Activated B cell treated with CpG ODN at 0.5 μM for 24 hours (primary cell): ENCODE measurements around the gene MTG2. TPM values are rescaled to one million over a fixed set of nuclear protein-coding genes. Genes with fewer than 3 reads are reported as not detected.

Experiments
- ATAC-seq: fragments of 200-7000 bp; cut with Tn5 transposase; one replicate; pipeline ENCODE4 v1.10.0; 2021; ENCODE audit warnings: low read depth, mild to moderate bottlenecking, moderate library complexity
- CTCF ChIA-PET: fragments of 350-600 bp; sonication (Branson Sonifier 250); formaldehyde crosslinking; loops from one replicate; lab custom pipeline; 2021; ENCODE audit warnings: antibody characterized with exemption; lab: Charles Lee
- POLR2A ChIA-PET: fragments of 350-600 bp; sonication (Branson Sonifier 250); formaldehyde crosslinking; loops from one replicate; lab custom pipeline; 2021; ENCODE audit warnings: antibody characterized with exemption; lab: Charles Lee
- DNase-seq: peaks from one replicate; pipeline ENCODE4 v3.0.0; 2022
- H3K27ac Mint-ChIP-seq: one replicate; pipeline ENCODE4 v1.8.0; 2020; ENCODE audit warnings: mixed read lengths
- H3K27me3 Mint-ChIP-seq: one replicate; pipeline ENCODE4 v1.8.0; 2021; ENCODE audit warnings: mixed read lengths
- H3K36me3 Mint-ChIP-seq: one replicate; pipeline ENCODE4 v1.8.0; 2021; ENCODE audit warnings: low read depth, mixed read lengths
- H3K4me1 Mint-ChIP-seq: one replicate; pipeline ENCODE4 v1.8.0; 2021; ENCODE audit warnings: mixed read lengths
- H3K4me3 Mint-ChIP-seq: one replicate; pipeline ENCODE4 v1.8.0; 2020; ENCODE audit warnings: mild to moderate bottlenecking, mixed read lengths
- H3K9me3 Mint-ChIP-seq: one replicate; pipeline ENCODE4 v1.8.0; 2020; ENCODE audit warnings: mixed read lengths
- intact Hi-C: fragments of 100-400 bp; cut with micrococcal nuclease; formaldehyde crosslinking; loops from one replicate; pipeline ENCODE4 v1.15.1; 2024
- total RNA-seq: library from RNA; stranded (reverse); gene quantifications from 2 replicates; pipeline ENCODE4 v1.2.3, GENCODE V29; 2022
- TF ChIP-seq, protein P1 (sequence below): fragments of 200-600 bp; IDR thresholded peaks from one replicate; pipeline ENCODE4 v1.8.0; 2022; ENCODE audit warnings: antibody characterized with exemption, mild to moderate bottlenecking

Gene MTG2
- total RNA-seq, 1 donor from 2014 or later: 46.8 TPM

DNA sequence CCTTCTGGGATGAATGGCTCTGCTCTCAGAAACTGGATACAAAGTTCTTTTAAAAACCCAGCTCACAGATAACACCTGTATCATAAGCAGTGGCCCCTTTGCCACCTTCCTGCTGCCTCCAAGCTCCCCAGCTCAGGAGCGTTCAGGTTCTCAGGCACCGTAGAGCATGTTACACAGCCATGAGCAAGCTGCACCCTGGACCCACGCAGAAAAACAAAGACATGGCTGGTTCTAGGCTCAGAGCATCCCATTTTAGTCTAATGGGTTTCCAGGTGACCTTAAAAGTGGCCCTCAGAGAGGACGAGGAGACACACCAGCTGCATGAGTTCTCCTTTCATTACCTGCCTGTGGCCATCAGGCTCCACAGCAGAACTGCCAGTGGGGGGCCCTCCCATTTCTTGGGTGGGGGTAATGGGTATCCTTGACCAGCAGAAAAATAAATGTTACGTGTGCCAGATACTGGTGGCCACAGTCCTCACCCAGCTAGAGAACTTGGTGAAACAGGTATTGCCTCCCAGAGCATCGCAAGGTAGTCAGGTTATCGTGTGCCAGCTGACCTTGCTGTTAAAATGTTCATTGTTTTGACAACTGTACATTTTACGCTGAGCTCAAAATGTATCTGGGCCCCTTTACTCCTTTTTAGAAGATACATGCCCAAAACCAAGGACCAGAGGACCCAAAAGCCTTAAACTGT, 47.1 kb upstream of the MTG2 start:
- H3K4me3 Mint-ChIP-seq: no peak overlapping the region
- no peaks in the 10 kb centered on the region for H3K9me3 Mint-ChIP-seq
- no peak for DNase-seq
- POLR2A ChIA-PET: interaction anchor here (1.2 to 1.9 kb wide), 4 partner anchors 10 to 69 kb away, joined by 4 to 12 read pairs (median 5); partner anchors contain the start of gene LSM14B
- H3K27ac Mint-ChIP-seq: peak overlapping the region; percentile 24
- ATAC-seq: no peak
- peaks cover 95% of the 10 kb centered on the region for H3K36me3 Mint-ChIP-seq
- peaks cover 30% of the 10 kb centered on the region for H3K4me1 Mint-ChIP-seq
- TF ChIP-seq, protein P1, sequence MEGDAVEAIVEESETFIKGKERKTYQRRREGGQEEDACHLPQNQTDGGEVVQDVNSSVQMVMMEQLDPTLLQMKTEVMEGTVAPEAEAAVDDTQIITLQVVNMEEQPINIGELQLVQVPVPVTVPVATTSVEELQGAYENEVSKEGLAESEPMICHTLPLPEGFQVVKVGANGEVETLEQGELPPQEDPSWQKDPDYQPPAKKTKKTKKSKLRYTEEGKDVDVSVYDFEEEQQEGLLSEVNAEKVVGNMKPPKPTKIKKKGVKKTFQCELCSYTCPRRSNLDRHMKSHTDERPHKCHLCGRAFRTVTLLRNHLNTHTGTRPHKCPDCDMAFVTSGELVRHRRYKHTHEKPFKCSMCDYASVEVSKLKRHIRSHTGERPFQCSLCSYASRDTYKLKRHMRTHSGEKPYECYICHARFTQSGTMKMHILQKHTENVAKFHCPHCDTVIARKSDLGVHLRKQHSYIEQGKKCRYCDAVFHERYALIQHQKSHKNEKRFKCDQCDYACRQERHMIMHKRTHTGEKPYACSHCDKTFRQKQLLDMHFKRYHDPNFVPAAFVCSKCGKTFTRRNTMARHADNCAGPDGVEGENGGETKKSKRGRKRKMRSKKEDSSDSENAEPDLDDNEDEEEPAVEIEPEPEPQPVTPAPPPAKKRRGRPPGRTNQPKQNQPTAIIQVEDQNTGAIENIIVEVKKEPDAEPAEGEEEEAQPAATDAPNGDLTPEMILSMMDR: no peak
- intact Hi-C loops: loop anchor here (5.0 kb wide), 1 partner anchor 108 kb away; no protein-coding TSS in a partner anchor
- no peaks in the 10 kb centered on the region for H3K27me3 Mint-ChIP-seq
- CTCF ChIA-PET: interaction anchor here (1.0 to 4.1 kb wide), 6 partner anchors 9 to 151 kb away, joined by 3 to 46 read pairs (median 4); no protein-coding TSS in a partner anchor

DNA sequence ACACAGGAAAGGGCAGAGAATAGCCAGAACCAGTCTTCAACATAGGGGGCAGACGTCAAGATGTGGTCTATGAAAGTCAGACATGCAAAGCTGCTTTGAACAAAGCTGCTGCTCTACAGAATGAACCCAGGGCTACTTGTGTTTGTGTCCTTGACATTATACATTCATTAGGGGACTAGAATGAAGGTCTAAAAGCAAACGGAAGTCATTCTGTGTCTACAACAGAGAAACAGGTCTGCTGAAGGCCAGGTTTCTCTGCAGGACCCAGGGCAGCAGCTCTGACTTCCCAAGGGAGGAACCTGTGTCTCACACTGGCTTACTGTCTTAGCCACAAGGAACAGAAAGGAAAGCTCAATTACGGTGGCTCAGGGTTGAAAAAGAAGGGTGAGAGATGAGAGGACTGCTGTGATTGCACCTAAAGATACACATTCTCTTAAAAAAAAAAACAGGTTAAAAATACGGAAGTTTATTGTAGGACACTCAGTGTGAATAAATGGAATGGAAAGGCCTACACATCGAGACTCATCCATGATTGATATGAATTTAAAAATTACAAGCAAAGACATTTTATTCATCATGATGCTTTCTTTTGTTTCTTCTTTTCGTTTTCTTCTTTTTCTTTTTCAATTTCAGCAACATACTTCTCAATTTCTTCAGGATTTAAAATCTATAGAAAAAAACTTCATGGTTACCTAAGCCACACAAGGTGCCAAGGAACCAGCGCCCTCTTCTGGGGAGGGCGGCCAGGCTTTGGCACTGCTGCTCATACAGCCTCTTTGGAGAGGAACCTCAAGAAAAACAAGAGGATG, 46.3 kb upstream of the MTG2 start:
- Mint-ChIP-seq H3K36me3 (peaks cover 92% of the 10 kb centered on the region), H3K27ac (no peak overlapping the region), H3K4me3 (no peak overlapping the region), H3K4me1 (peaks cover 37% of the 10 kb centered on the region), H3K9me3 (no peaks in the 10 kb centered on the region), H3K27me3 (no peaks in the 10 kb centered on the region)
- peak; percentile 40 for DNase-seq
- ATAC-seq: peak; percentile 80
- intact Hi-C loops: loop anchor here (1.0 to 5.0 kb wide), 3 partner anchors 109 to 155 kb away; no protein-coding TSS in a partner anchor
- POLR2A ChIA-PET: interaction anchor here (0.6 to 1.9 kb wide), 4 partner anchors 11 to 70 kb away, joined by 4 to 12 read pairs (median 6); partner anchors contain the start of gene LSM14B
- CTCF ChIA-PET: interaction anchor here (1.0 to 4.1 kb wide), 5 partner anchors 10 to 152 kb away, joined by 3 to 46 read pairs (median 4); no protein-coding TSS in a partner anchor
- TF ChIP-seq, protein P1: no peak

DNA sequence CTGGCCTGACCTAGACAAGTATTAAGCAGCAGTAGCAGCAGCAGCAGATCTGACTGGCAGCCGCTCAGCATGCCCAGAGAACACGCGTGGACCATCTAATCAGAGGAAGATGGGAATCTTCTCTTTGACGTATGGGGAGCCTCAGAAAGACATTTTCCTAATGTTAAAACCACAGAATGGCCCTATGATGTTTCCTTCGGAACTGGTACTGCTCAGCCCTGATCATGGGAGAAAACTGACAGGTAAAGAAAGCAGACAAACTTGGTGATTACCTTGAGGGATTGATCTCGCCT, 45.8 kb upstream of the MTG2 start:
- POLR2A ChIA-PET: interaction anchor here (0.6 to 1.4 kb wide), 2 partner anchors 12 to 15 kb away, joined by 7 to 12 read pairs; partner anchors contain the start of gene LSM14B
- Mint-ChIP-seq H3K27ac (no peak overlapping the region), H3K36me3 (peaks cover 90% of the 10 kb centered on the region), H3K4me3 (no peak overlapping the region), H3K9me3 (no peaks in the 10 kb centered on the region), H3K4me1 (peaks cover 40% of the 10 kb centered on the region), H3K27me3 (no peaks in the 10 kb centered on the region)
- ATAC-seq: no peak
- DNase-seq: no peak
- TF ChIP-seq, protein P1: no peak
- CTCF ChIA-PET: interaction anchor here (4.1 kb wide), 1 partner anchor 127 kb away, joined by 46 read pairs; no protein-coding TSS in a partner anchor
- intact Hi-C loops: loop anchor here (1.0 to 5.0 kb wide), 3 partner anchors 110 to 156 kb away; no protein-coding TSS in a partner anchor

DNA sequence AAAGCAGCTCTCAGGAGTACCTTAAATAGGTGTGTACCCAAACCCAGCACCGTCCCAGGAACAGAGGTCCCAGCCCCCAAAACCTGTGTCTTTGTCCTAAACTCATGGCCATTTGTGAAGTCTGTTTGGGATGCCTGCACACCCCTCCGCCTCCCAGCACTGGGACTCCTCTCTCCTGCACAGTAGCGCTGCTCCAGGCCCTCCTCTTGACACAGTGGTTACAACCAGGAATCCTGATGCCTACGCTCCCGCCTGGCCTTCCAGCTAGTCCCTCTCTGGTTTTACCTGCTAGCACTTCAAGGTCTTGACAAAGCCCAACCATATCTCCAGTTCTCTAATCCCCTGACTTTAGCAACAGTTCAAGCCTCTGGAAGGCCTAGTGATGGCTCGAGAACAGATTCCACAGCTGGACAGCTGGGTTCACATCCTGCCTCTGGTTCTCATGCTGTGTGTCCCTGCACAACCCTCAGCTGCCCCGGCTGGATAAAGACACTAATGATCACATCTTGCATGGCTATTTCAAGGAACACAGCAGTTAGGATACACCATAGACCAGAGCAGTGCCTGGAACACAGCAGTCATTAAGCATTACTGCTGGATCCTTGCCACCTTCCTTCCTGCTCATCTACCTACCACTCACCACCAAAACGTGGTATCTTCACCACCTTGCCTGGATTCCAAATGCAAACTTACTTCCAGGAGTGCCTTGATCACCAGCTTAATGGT, 45.2 kb upstream of the MTG2 start:
- Mint-ChIP-seq H3K4me3 (no peak overlapping the region), H3K27ac (no peak overlapping the region), H3K27me3 (no peaks in the 10 kb centered on the region), H3K36me3 (peaks cover 87% of the 10 kb centered on the region), H3K4me1 (peaks cover 38% of the 10 kb centered on the region), H3K9me3 (no peaks in the 10 kb centered on the region)
- ChIA-PET POLR2A (interaction anchor here (0.6 to 1.1 kb wide), 2 partner anchors 13 to 15 kb away, joined by 3 to 7 read pairs; partner anchors contain the start of gene LSM14B), CTCF (interaction anchor here (0.6 to 4.1 kb wide), 2 partner anchors 107 to 127 kb away, joined by 4 to 46 read pairs; no protein-coding TSS in a partner anchor)
- TF ChIP-seq, protein P1: no peak
- DNase-seq: no peak
- ATAC-seq: no peak
- intact Hi-C loops: loop anchor here (1.0 to 5.0 kb wide), 3 partner anchors 110 to 156 kb away; no protein-coding TSS in a partner anchor
